Fibroblast of villous mesenchyme (primary cell): Measurements from ENCODE around the gene ATP6V1C2. TPM values are rescaled to one million over a fixed set of nuclear protein-coding genes. Genes with fewer than 3 reads are reported as not detected.

ENCODE experiments used
- DNase-seq: peaks from one replicate; pipeline ENCODE4 v3.0.0-alpha.2; 2010; ENCODE audit warnings: low read depth
- H3K4me3 ChIP-seq: 2 replicates; pipeline ENCODE4 v1.5.1; 2011; ENCODE audit warnings: low read depth, mild to moderate bottlenecking, low read length
- total RNA-seq: library from RNA; depleted of rRNA; stranded (reverse); fragments of >200 nt; gene quantifications from 2 replicates; pipeline ENCODE4 v1.2.3, GENCODE V29; 2012
- TF ChIP-seq, protein P1 (sequence below): IDR thresholded peaks from 2 replicates; pipeline ENCODE4 v1.5.1; 2012; ENCODE audit warnings: low read depth, mild to moderate bottlenecking, low read length; ENCODE audit not compliant: insufficient read depth

The ATP6V1C2 gene
- total RNA-seq, 1 donor, result under 0.01 TPM

DNA sequence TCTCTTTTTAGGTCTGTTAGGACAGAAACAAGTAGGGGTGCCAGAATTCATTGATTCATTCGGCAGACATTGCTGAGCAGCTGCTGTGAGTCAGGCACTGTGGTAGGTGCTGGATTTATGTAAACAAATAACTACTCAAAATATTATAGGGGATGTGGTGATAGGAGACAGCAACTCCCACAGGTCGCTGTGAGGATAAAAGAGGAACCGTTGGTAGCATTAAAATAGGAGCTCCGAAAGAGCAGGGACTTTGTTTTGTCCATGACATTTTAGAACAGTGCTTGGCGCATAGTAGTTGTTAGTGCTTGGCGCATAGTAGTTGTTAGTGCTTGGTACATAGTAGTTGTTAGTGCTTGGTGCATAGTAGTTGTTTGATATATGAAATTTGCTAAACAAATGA is 29.2 kb downstream of the ATP6V1C2 start:
- no peak overlapping the region for H3K4me3 ChIP-seq
- DNase-seq, result no peak
- TF ChIP-seq, protein P1, sequence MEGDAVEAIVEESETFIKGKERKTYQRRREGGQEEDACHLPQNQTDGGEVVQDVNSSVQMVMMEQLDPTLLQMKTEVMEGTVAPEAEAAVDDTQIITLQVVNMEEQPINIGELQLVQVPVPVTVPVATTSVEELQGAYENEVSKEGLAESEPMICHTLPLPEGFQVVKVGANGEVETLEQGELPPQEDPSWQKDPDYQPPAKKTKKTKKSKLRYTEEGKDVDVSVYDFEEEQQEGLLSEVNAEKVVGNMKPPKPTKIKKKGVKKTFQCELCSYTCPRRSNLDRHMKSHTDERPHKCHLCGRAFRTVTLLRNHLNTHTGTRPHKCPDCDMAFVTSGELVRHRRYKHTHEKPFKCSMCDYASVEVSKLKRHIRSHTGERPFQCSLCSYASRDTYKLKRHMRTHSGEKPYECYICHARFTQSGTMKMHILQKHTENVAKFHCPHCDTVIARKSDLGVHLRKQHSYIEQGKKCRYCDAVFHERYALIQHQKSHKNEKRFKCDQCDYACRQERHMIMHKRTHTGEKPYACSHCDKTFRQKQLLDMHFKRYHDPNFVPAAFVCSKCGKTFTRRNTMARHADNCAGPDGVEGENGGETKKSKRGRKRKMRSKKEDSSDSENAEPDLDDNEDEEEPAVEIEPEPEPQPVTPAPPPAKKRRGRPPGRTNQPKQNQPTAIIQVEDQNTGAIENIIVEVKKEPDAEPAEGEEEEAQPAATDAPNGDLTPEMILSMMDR, result no peak

DNA sequence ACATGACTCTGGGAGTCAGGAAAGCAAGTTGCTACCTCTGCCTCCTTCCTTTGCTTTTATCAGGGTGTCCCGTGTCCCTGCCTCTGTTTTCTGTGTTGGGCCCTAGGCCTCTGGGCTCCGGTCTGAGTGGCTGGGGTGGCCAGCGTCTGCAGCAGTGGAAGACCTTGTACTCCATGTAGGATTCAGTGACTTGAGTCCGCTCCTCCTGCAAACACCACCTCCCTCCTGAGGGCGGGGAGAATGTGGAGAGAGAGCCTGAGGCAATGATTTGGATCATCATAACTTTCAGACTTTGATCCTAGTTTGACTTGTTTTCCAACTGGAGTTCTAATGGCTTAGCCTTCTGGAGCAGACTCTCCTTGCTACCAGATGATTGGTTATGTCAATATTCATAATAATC is 30.8 kb downstream of the ATP6V1C2 start:
- TF ChIP-seq, protein P1, result no peak
- no peak overlapping the region for H3K4me3 ChIP-seq
- no peak for DNase-seq

DNA sequence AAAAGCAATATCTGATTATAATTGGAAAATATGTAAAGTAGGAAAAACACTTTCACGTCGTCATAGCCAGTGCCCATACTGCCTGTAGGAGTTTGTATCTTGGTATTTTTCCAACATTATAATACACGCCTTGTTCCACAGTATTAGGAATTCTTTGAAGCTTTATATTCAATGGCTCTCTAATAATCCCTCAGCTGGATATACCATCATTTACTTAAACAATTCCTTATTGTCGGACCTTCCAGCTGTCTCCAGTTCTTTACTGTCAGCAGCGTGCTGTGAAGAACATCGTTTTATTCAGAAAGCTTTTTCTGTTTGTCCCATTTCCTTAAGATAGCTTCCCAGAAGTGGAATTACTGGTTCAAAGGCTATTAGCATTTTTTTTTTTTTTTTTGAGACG is 31.7 kb downstream of the ATP6V1C2 start:
- TF ChIP-seq, protein P1, result no peak
- no peak for DNase-seq
- no peak overlapping the region for H3K4me3 ChIP-seq

DNA sequence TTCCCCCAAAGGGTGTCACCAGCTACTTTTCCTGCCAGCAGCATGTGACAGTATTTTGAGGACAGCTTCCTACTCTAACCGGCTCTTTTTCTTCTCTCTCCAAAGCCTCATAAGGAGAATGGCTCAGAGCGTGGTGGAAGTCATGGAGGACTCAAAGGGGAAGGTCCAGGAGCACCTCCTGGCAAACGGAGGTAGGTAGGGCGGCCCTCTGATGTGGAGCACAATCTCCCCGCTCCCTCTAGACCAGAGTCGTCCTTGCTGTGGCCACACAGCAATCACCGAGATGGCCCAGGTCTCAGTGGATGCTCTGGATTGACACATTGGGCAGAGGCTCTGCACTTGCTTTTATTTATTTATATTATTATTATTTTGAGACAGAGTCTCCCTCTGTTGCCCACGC is 32.4 kb downstream of the ATP6V1C2 start:
- no peak for DNase-seq
- H3K4me3 ChIP-seq, result no peak overlapping the region
- TF ChIP-seq, protein P1, result no peak

DNA sequence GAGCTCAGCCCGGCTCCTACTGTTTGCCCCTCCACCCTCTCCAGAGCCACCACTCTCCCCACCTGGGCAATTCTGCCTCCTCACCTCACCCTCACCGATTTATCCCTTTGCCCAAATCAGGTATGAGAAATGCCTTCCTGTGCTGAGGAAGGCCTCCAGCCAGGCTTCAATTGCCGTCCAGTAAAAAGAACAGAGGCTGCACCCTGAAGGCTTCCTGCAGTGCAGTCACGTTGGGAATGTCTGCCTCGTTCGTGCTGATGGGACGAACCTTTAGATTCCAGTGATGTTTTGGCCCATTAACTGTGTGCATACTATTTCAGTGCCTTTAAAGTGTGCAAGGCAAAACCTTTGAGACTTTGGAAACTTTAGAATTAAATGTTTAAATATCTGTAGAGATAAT is 34.2 kb downstream of the ATP6V1C2 start:
- TF ChIP-seq, protein P1, result no peak
- H3K4me3 ChIP-seq, result no peak overlapping the region
- DNase-seq, result no peak

DNA sequence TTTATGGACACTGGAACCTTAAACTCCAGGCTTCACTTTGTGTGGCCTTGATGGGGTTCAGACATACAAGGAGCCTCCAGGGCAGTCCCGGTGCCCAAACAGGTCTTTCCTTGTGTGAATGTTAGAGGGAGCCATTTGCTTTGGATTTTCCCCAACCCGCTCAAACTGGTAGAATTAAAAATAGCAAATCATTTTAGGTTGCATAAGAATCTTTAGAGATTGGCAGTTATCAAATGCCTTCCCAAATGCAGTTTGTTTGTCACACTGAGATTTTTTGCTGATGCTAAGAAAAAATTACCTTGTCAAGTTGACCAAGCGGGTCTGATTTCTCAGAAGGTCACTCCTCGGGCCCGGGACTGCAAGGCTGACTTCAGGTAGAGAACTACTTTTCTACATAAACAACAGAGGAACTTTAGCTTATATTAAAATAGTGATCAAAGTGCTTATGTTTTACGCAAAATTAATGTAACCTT is 36.4 kb downstream of the ATP6V1C2 start:
- no peak for DNase-seq
- no peak overlapping the region for H3K4me3 ChIP-seq
- TF ChIP-seq, protein P1, result no peak

- TF ChIP-seq, protein P1, result no peak
- no peak overlapping the region for H3K4me3 ChIP-seq
- DNase-seq, result no peak
Observed at GRCh38 chr2:10759151-10759714, 37.8 kb downstream of the ATP6V1C2 start.
